Testis (tissue), 3 donors: Measurements from ENCODE around the gene GLIPR1. TPM values are rescaled to one million over a fixed set of nuclear protein-coding genes. Genes with fewer than 3 reads are reported as not detected.
A peak's percentile ranks its signal among the peaks of the same experiment; 100 is the strongest.
"Not testable (repeated sequence)": the region's sequence is repeated elsewhere in the genome, so short reads cannot be mapped to it uniquely, and the experiment has no call there.

Experiments
- DNase-seq: peaks from one replicate; pipeline ENCODE4 v3.0.0-alpha.2; 2019
- H3K27ac ChIP-seq, 2 donors: fragments of 200-600 bp; sonication (generic); one replicate each; pipeline ENCODE4 v1.5.1; 2019
- H3K27me3 ChIP-seq: fragments of 200-600 bp; sonication (generic); one replicate; pipeline ENCODE4 v1.5.1; 2019
- H3K36me3 ChIP-seq: fragments of 200-600 bp; sonication (generic); one replicate; pipeline ENCODE4 v1.5.1; 2017; ENCODE audit warnings: low read depth; ENCODE audit errors: missing control alignments
- H3K4me1 ChIP-seq: fragments of 200-600 bp; sonication (generic); one replicate; pipeline ENCODE4 v1.5.1; 2019
- H3K4me3 ChIP-seq, 2 donors: fragments of 200-600 bp; sonication (generic); one replicate each; pipeline ENCODE4 v1.5.1; 2017 to 2019
- H3K9me3 ChIP-seq: fragments of 200-600 bp; sonication (generic); one replicate; pipeline ENCODE4 v1.5.1; 2017
- POLR2A ChIP-seq: fragments of 450-650 bp; IDR thresholded peaks from one replicate; pipeline ENCODE4 v1.6.1; 2017; ENCODE audit warnings: antibody characterized with exemption, mild to moderate bottlenecking, moderate library complexity
- WGBS, 2 donors: methylation state at CpG; one replicate each; pipeline ENCODE4 v1.1.5; 2018; 5-methylcytosine and 5-hydroxymethylcytosine counted together
- intact Hi-C: fragments of 100-400 bp; cut with DNase I; formaldehyde crosslinking; loops from one replicate; pipeline ENCODE4 v1.15.1; 2023; ENCODE audit warnings: low total_unique reads
- polyA plus RNA-seq: library from polyadenylated mRNA; stranded (reverse); fragments of 350-450 nt; fragmentation: Illumina TruSeq; extraction: RNeasy Lipid Tissue Mini Kit (QIAGEN cat#74804); gene quantifications from one replicate; pipeline ENCODE4 v1.2.3, GENCODE V29; 2014; ENCODE audit warnings: low read depth, low replicate concordance; ENCODE audit not compliant: insufficient read depth
- total RNA-seq, 2 donors: library from RNA; depleted of rRNA; stranded (reverse); fragments of >200 nt; gene quantifications; one replicate each; pipeline ENCODE4 v1.2.3, GENCODE V29; 2016
- TF ChIP-seq, protein P1 (sequence below), 3 experiments: fragments of 450-650 bp in 2 of 3; fragments of 200-600 bp in 1 of 3; sonication (generic) in 1 of 3; IDR thresholded peaks; one replicate each; pipeline ENCODE4 v1.5.1; 2016 to 2019; ENCODE audit warnings: antibody characterized with exemption in 3 of 3, mild to moderate bottlenecking in 2 of 3, moderate library complexity in 1 of 3

The GLIPR1 gene
- total and polyA plus RNA-seq, 3 donors from 2014 or later: 3.5 to 11.8 (median 4.3) TPM

DNA sequence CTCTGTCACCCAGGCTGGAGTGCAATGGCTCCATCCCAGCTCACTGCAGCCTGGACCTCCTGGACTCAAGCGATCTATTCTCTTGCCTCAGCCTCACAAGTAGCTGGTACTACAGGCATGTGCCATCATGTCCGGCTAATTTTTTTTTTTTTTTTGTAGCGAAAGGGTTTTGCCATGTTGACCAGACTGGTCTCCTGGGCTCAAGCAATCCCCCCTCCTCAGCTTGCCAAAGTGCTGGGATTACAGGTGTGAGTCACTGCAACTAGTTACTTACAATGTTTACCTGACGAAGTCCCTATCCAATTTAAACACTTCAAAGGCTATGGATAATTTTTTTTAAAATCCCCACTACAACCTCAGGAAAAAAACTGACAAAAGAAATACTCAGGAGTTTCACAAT lies 29.1 kb downstream of the GLIPR1 start:
- H3K9me3 ChIP-seq: no peaks in the 10 kb centered on the region
- no peaks in the 10 kb centered on the region for H3K36me3 ChIP-seq
- DNase-seq: no peak
- intact Hi-C loops: loop anchor here (10.0 kb wide), 1 partner anchor 175 kb away; the partner anchor contains the start of genes CAPS2 and GLIPR1L1
- H3K4me1 ChIP-seq: peaks cover 8% of the 10 kb centered on the region
- TF ChIP-seq POLR2A: no peak
- TF ChIP-seq, protein P1, sequence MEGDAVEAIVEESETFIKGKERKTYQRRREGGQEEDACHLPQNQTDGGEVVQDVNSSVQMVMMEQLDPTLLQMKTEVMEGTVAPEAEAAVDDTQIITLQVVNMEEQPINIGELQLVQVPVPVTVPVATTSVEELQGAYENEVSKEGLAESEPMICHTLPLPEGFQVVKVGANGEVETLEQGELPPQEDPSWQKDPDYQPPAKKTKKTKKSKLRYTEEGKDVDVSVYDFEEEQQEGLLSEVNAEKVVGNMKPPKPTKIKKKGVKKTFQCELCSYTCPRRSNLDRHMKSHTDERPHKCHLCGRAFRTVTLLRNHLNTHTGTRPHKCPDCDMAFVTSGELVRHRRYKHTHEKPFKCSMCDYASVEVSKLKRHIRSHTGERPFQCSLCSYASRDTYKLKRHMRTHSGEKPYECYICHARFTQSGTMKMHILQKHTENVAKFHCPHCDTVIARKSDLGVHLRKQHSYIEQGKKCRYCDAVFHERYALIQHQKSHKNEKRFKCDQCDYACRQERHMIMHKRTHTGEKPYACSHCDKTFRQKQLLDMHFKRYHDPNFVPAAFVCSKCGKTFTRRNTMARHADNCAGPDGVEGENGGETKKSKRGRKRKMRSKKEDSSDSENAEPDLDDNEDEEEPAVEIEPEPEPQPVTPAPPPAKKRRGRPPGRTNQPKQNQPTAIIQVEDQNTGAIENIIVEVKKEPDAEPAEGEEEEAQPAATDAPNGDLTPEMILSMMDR (IDR thresholded peaks at IDR 0.05): no peak
- no peak overlapping the region for H3K4me3 ChIP-seq
- H3K27me3 ChIP-seq: no peaks in the 10 kb centered on the region
- no peak overlapping the region for H3K27ac ChIP-seq
- WGBS, 2 donors: 49 to 56% methylated on average over 4 of the region's 4 CpGs

DNA sequence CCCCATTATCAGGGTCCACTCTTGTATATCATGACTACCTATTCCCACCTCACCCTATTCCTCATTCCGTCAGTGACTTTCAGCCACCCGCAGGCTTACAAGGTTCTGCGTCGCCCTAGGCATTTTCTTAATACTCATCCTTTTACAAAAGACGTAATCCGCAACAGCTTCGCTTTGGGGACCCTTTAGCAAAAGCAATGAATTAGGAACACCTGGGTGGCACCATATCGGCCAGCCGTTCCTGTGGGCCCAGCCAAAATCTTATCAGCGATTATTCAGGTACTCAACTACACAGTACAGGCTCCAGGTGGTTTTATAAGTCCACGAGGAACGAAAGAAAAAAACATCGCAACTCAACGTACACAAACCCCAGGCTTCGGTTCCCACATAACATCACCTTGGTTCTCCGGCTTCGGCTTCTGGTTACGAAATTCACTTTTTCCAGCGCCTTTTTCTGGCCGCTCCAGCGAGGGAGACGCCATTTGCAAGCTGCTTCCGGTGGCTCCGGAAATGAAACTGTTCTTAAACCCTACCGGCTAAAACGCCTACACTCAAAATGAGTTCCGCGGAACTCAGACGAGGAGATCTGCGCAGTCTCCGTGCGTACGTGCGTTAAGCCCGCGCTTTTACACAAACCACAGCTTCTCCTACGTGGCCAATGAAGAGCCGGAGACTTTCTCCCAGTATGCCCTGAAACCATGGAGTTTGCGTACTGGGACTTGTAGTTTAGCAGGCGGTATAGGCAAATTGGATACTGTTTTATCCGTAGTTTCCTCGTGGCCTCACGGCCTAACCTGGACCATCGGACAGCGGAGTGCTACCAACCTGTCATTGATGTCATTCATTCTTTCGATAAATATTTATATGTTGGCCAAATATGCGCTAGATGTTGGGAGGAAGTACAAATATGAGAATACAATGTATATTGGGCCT lies 30.8 kb downstream of the GLIPR1 start, which contains the start of gene KRR1:
Gene KRR1 (minus strand): TSS at position 494 of the 933 bp plus-strand sequence. CDS start 12 bp downstream, at position 482.
- intact Hi-C loops: no loop called here
- H3K36me3 ChIP-seq: no peaks in the 10 kb centered on the region
- H3K9me3 ChIP-seq: no peaks in the 10 kb centered on the region
- peak within 1 kb of the TSS; percentile 48 to 81 for H3K27ac ChIP-seq
- H3K4me1 ChIP-seq: peaks cover 8% of the 10 kb centered on the region
- TF ChIP-seq, protein P1 (IDR thresholded peaks at IDR 0.05): peak in 1 of 3 experiments; percentile 16
- TF ChIP-seq POLR2A: no peak
- WGBS, 2 donors: 3% methylated on average over 40 to 47 of the region's 47 CpGs
- H3K27me3 ChIP-seq: no peaks in the 10 kb centered on the region
- peak; percentile 97 for DNase-seq
- peak within 1 kb of the TSS; percentile 81 to 87 for H3K4me3 ChIP-seq

DNA sequence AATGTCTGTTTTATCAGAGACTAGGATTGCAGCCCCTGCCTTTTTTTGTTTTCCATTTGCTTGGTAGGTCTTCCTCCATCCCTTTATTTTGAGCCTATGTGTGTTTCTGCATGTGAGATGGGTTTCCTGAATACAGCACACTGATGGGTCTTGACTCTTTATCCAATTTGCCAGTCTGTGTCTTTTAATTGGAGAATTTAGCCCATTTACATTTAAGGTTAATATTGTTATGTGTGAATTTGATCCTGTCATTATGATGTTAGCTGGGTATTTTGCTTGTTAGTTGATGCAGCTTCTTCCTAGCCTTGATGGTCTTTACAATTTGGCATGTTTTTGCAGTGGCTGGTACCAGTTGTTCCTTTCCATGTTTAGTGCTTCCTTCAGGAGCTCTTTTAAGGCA lies 40.7 kb downstream of the GLIPR1 start:
- H3K4me3 ChIP-seq, intact Hi-C loops, DNase-seq, H3K4me1 ChIP-seq, H3K36me3 ChIP-seq, H3K9me3 ChIP-seq, H3K27me3 ChIP-seq, H3K27ac ChIP-seq: not testable (repeated sequence)

DNA sequence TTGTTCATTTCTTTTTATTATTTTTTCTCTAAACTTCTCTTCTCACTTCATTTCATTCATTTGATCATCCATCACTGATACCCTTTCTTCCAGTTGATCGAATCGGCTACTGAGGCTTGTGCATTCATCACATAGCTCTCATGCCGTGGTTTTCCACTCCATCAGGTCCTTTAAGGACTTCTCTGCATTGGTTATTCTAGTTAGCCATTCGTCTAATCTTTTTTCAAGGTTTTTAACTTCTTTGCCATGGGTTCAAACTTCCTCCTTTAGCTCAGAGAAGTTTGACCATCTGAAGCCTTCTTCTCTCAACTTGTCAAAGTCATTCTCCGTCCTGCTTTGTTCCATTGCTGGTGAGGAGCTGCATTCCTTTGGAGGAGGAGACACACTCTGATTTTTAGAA lies 41.6 kb downstream of the GLIPR1 start:
- 86 to 92% methylated on average over 5 of the region's 5 CpGs for WGBS, 2 donors
- H3K36me3 ChIP-seq, H3K27ac ChIP-seq, DNase-seq, H3K4me1 ChIP-seq, H3K4me3 ChIP-seq, H3K9me3 ChIP-seq, H3K27me3 ChIP-seq, intact Hi-C loops: not testable (repeated sequence)

DNA sequence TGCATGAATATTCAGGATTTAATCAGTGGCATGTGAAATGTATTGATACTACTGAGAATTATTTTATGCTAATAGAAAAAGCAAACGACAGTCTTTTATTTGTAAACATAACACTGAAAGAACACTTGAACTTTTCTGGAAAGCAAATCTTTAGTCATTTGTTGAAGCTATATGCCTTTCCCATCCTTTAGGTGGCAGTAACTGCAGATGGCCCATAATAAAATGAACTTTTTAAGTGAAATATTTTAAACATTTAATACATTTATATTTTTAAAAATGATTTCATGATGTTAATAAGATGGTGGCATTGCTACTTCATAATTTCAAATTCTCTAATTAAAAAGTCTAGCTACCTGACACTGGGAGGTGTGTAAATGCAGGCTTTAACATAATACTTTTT lies 44.7 kb downstream of the GLIPR1 start:
- 35 to 41% methylated on average over 1 of the region's 1 CpG for WGBS, 2 donors
- no peaks in the 10 kb centered on the region for H3K27me3 ChIP-seq
- H3K36me3 ChIP-seq: no peaks in the 10 kb centered on the region
- no peaks in the 10 kb centered on the region for H3K9me3 ChIP-seq
- no peak for DNase-seq
- intact Hi-C loops: no loop called here
- H3K27ac ChIP-seq: no peak overlapping the region
- H3K4me1 ChIP-seq: no peaks in the 10 kb centered on the region
- H3K4me3 ChIP-seq: no peak overlapping the region
- TF ChIP-seq, protein P1 (IDR thresholded peaks at IDR 0.05): peak in 1 of 3 experiments; percentile 8
- no peak for TF ChIP-seq POLR2A
